ENCODE results near the gene RHO. TPM values are rescaled to one million over a fixed set of nuclear protein-coding genes. Genes with fewer than 3 reads are reported as not detected.
"Not testable (repeated sequence)": the region's sequence is repeated elsewhere in the genome, so short reads cannot be mapped to it uniquely, and the experiment has no call there.

Gene RHO
- total RNA-seq, 1 experiment from 2014 or later: not detected

- H3K4ac ChIP-seq (ENCODE audit: low read depth, low read length): no peak overlapping the region
- H3K14ac ChIP-seq (ENCODE audit: insufficient read depth, low read length): no peak overlapping the region
- WGBS (ENCODE audit: extremely low coverage, insufficient read length, low lambda C conversion rate): no CpG with 5 or more reads among the region's 6 CpGs
- H3K79me1 ChIP-seq (ENCODE audit: insufficient read depth, low read depth, low read length, poor library complexity, severe bottlenecking): no peaks in the 10 kb centered on the region
- Mint-ChIP-seq H3K4me3 (no peak overlapping the region), H3K4me1 (peaks cover 4 to 7% of the 10 kb centered on the region in 2 experiments; a peak in 3 of 4 replicates), H3K36me3 (ENCODE audit: insufficient read depth in 1 of 3, low read depth in 3 of 3) (peaks cover 10 to 25% (median 17%) of the 10 kb centered on the region in 3 experiments), H3K27me3 (ENCODE audit: low read depth) (no peaks in the 10 kb centered on the region), H3K9me3 (no peaks in the 10 kb centered on the region), H3K27ac (peak overlapping the region in 2 of 3 experiments; percentile 44 to 66; a peak in 2 of 7 replicates)
- H4K20me1 ChIP-seq (ENCODE audit: control insufficient read depth, insufficient read depth, insufficient read length): no peaks in the 10 kb centered on the region
- H3K4me2 ChIP-seq (ENCODE audit: insufficient read depth, insufficient read length, low read length): no peak overlapping the region
- no peaks in the 10 kb centered on the region for H3K27me3 ChIP-seq (ENCODE audit: insufficient read depth, low read length)
- no peak overlapping the region for H4K91ac ChIP-seq (ENCODE audit: insufficient read length, low read depth, low read length)
- H3K9me3 ChIP-seq (ENCODE audit: control insufficient read depth, low read depth, low read length): no peaks in the 10 kb centered on the region
- H2BK5ac ChIP-seq (ENCODE audit: insufficient read length, low read length): no peak overlapping the region
- no peak overlapping the region for H2BK120ac ChIP-seq (ENCODE audit: low read depth, low read length, poor library complexity, severe bottlenecking)
- H3K27ac ChIP-seq (ENCODE audit: insufficient read length, low read depth, low read length): no peak overlapping the region
- H3K9ac ChIP-seq (ENCODE audit: extremely low read depth, insufficient read length, low read length): no peak overlapping the region
- no peak overlapping the region for H2BK12ac ChIP-seq (ENCODE audit: insufficient read length, low read depth, low read length)
- H4K5ac ChIP-seq (ENCODE audit: insufficient read length, low read depth, low read length): no peak overlapping the region
- H3T11ph ChIP-seq (ENCODE audit: low read length): no peak overlapping the region
- no peaks in the 10 kb centered on the region for H3K79me2 ChIP-seq (ENCODE audit: insufficient read depth, low read length)
- no peak overlapping the region for H3K56ac ChIP-seq (ENCODE audit: insufficient read length, low read depth, low read length)
- no peak overlapping the region for H2BK15ac ChIP-seq (ENCODE audit: low read depth, low read length)
- no peak overlapping the region for H2AK5ac ChIP-seq (ENCODE audit: insufficient read length, low read length)
- no peak overlapping the region for H4K8ac ChIP-seq (replicated peaks; ENCODE audit: insufficient read length, low read depth, low read length)
- no peak for DNase-seq
- H2BK20ac ChIP-seq (ENCODE audit: low read depth, low read length, poor library complexity, severe bottlenecking): no peak overlapping the region
- peaks cover 2% of the 10 kb centered on the region; the same call in 1 of the 2 replicates for H3K4me1 ChIP-seq (ENCODE audit: insufficient read depth, low read length)
- no peak overlapping the region for H3K18ac ChIP-seq (ENCODE audit: insufficient read length, low read depth, low read length)
- H3K23ac ChIP-seq (ENCODE audit: insufficient read length, low read depth, low read length): no peak overlapping the region
- TF ChIP-seq CTCF (conservative IDR thresholded peaks at IDR 0.05): no peak
- H2AFZ ChIP-seq (ENCODE audit: low read length): no peak overlapping the region
- no peaks in the 10 kb centered on the region for H3K23me2 ChIP-seq (ENCODE audit: insufficient read length, low read depth, low read length, poor library complexity, severe bottlenecking)
Measured at GRCh38 chr3:129514563-129514962, 13.9 kb upstream of the RHO start.

GRCh38 chr3:129515108-129515820 lies 13.2 kb upstream of the RHO start:
- not testable (repeated sequence) for H3K23me2 ChIP-seq (ENCODE audit: insufficient read length, low read depth, low read length, poor library complexity, severe bottlenecking)

More at GRCh38 chr3:129515108-129515820, 13.2 kb upstream of the RHO start:
- WGBS (ENCODE audit: extremely low coverage, insufficient read length, low lambda C conversion rate): no CpG with 5 or more reads among the region's 25 CpGs
- not testable (repeated sequence) for H4K91ac ChIP-seq (ENCODE audit: insufficient read length, low read depth, low read length); H3K56ac ChIP-seq (ENCODE audit: insufficient read length, low read depth, low read length); H3K27me3 ChIP-seq (ENCODE audit: insufficient read depth, low read length); H3K27ac ChIP-seq (ENCODE audit: insufficient read length, low read depth, low read length); H2AFZ ChIP-seq (ENCODE audit: low read length); H2BK12ac ChIP-seq (ENCODE audit: insufficient read length, low read depth, low read length); H3K23ac ChIP-seq (ENCODE audit: insufficient read length, low read depth, low read length); H4K5ac ChIP-seq (ENCODE audit: insufficient read length, low read depth, low read length); H3K9me3 Mint-ChIP-seq; H3K79me2 ChIP-seq (ENCODE audit: insufficient read depth, low read length); H2AK5ac ChIP-seq (ENCODE audit: insufficient read length, low read length); H3K4me2 ChIP-seq (ENCODE audit: insufficient read depth, insufficient read length, low read length); H2BK120ac ChIP-seq (ENCODE audit: low read depth, low read length, poor library complexity, severe bottlenecking); H2BK15ac ChIP-seq (ENCODE audit: low read depth, low read length); H3T11ph ChIP-seq (ENCODE audit: low read length); H3K18ac ChIP-seq (ENCODE audit: insufficient read length, low read depth, low read length); H2BK20ac ChIP-seq (ENCODE audit: low read depth, low read length, poor library complexity, severe bottlenecking); H4K8ac ChIP-seq (replicated peaks; ENCODE audit: insufficient read length, low read depth, low read length); H3K4me1 ChIP-seq (ENCODE audit: insufficient read depth, low read length); H3K4ac ChIP-seq (ENCODE audit: low read depth, low read length); DNase-seq; H3K4me1 Mint-ChIP-seq; H3K14ac ChIP-seq (ENCODE audit: insufficient read depth, low read length); H4K20me1 ChIP-seq (ENCODE audit: control insufficient read depth, insufficient read depth, insufficient read length); H2BK5ac ChIP-seq (ENCODE audit: insufficient read length, low read length); H3K9me3 ChIP-seq (ENCODE audit: control insufficient read depth, low read depth, low read length); H3K27me3 Mint-ChIP-seq (ENCODE audit: low read depth); H3K4me3 Mint-ChIP-seq; H3K9ac ChIP-seq (ENCODE audit: extremely low read depth, insufficient read length, low read length); H3K79me1 ChIP-seq (ENCODE audit: insufficient read depth, low read depth, low read length, poor library complexity, severe bottlenecking)
- H3K36me3 Mint-ChIP-seq (ENCODE audit: insufficient read depth in 1 of 3, low read depth in 3 of 3): peaks cover 10 to 25% (median 17%) of the 10 kb centered on the region in 3 experiments
- H3K27ac Mint-ChIP-seq: peak overlapping the region; percentile 66 to 70 (median 68); a peak in 3 of 7 replicates
